Endodermal cell (in vitro differentiated cells): ENCODE measurements around the gene CSDE1. TPM values are rescaled to one million over a fixed set of nuclear protein-coding genes. Genes with fewer than 3 reads are reported as not detected.

ENCODE experiments used
- DNase-seq: peaks from one replicate; pipeline ENCODE4 v3.0.0-alpha.2; 2017
- H3K27ac ChIP-seq: 2 replicates; pipeline ENCODE4 v1.5.1; 2013; ENCODE audit warnings: mild to moderate bottlenecking, low read depth, low read length, moderate library complexity
- H3K27me3 ChIP-seq: 2 replicates; pipeline ENCODE4 v1.6.1; 2013; ENCODE audit warnings: mild to moderate bottlenecking, low read length, moderate library complexity; ENCODE audit not compliant: insufficient read depth, control insufficient read depth, poor library complexity, severe bottlenecking
- H3K36me3 ChIP-seq: 2 replicates; pipeline ENCODE4 v1.7.0; 2013; ENCODE audit warnings: mild to moderate bottlenecking, low read length, moderate library complexity; ENCODE audit not compliant: control insufficient read depth, insufficient read depth
- H3K4me1 ChIP-seq: one replicate; pipeline ENCODE4 v1.7.0; 2013; ENCODE audit warnings: low read length; ENCODE audit not compliant: control insufficient read depth, insufficient read depth
- H3K4me3 ChIP-seq: 2 replicates; pipeline ENCODE4 v1.5.1; 2013; ENCODE audit warnings: mild to moderate bottlenecking, low read length, moderate library complexity
- H3K9ac ChIP-seq: 2 replicates; pipeline ENCODE4 v1.6.1; 2013; ENCODE audit warnings: mild to moderate bottlenecking, low read length, moderate library complexity; ENCODE audit not compliant: poor library complexity, severe bottlenecking; ENCODE audit errors: extremely low read depth
- H3K9me3 ChIP-seq: 2 replicates; pipeline ENCODE4 v1.6.1; 2013; ENCODE audit warnings: mild to moderate bottlenecking, low read length, moderate library complexity; ENCODE audit not compliant: control insufficient read depth
- H3K27ac Mint-ChIP-seq: 2 replicates; pipeline ENCODE4 v1.8.0; 2020; ENCODE audit warnings: mixed read lengths
- H3K27me3 Mint-ChIP-seq: 2 replicates; pipeline ENCODE4 v1.8.0; 2021; ENCODE audit warnings: mild to moderate bottlenecking, mixed read lengths; ENCODE audit not compliant: insufficient read depth
- H3K36me3 Mint-ChIP-seq: 2 replicates; pipeline ENCODE4 v1.8.0; 2020; ENCODE audit warnings: low read depth, mixed read lengths
- H3K4me1 Mint-ChIP-seq: 2 replicates; pipeline ENCODE4 v1.8.0; 2020; ENCODE audit warnings: mixed read lengths
- H3K4me3 Mint-ChIP-seq: 2 replicates; pipeline ENCODE4 v1.8.0; 2020; ENCODE audit warnings: mild to moderate bottlenecking, moderate library complexity, mixed read lengths
- H3K9me3 Mint-ChIP-seq: 2 replicates; pipeline ENCODE4 v1.8.0; 2020; ENCODE audit warnings: mild to moderate bottlenecking, mixed read lengths
- CTCF ChIP-seq: fragments of 200-600 bp; sonication (generic); conservative IDR thresholded peaks from 2 replicates; pipeline ENCODE4 v1.5.0; 2021; ENCODE audit warnings: antibody characterized with exemption, mild to moderate bottlenecking
- WGBS, 2 experiments: methylation state at CpG; one replicate each; pipeline versions ENCODE4 v1.1.5 to v1.1.7; 2013; ENCODE audit warnings: missing lambda C conversion rate in 2 of 2, mixed read lengths in 1 of 2; ENCODE audit not compliant: insufficient coverage in 1 of 2, insufficient read length in 1 of 2; 5-methylcytosine and 5-hydroxymethylcytosine counted together
- total RNA-seq, 2 donors: library from RNA; stranded (reverse); fragmentation: NEBNext Ultra II Directional in 1 of 2; extraction: Animal tissue kit (Norgen Biotek cat#: 25700) in 1 of 2; gene quantifications; 2 replicates in 1 of 2; 3 replicates in 1 of 2; pipeline ENCODE4 v1.2.1, GENCODE V29; 2021

Gene CSDE1
- total RNA-seq, 2 donors from 2014 or later, result 491 to 517 TPM

- WGBS, 2 experiments, result 89 to 95% methylated on average over 3 to 9 of the region's 9 CpGs
- no peaks in the 10 kb centered on the region for H3K36me3 Mint-ChIP-seq
- peaks cover 7% of the 10 kb centered on the region for H3K4me1 Mint-ChIP-seq
- H3K27ac Mint-ChIP-seq, result no peak overlapping the region
- no peak overlapping the region for H3K4me3 Mint-ChIP-seq
- no peaks in the 10 kb centered on the region for H3K9me3 ChIP-seq
- H3K9ac ChIP-seq, result no peak overlapping the region
- H3K27me3 Mint-ChIP-seq, result peaks cover 12% of the 10 kb centered on the region
- H3K36me3 ChIP-seq, result no peaks in the 10 kb centered on the region
- TF ChIP-seq CTCF, result no peak
- no peak overlapping the region for H3K4me3 ChIP-seq
- peaks cover 2% of the 10 kb centered on the region for H3K27me3 ChIP-seq
- H3K27ac ChIP-seq, result no peak overlapping the region
- H3K9me3 Mint-ChIP-seq, result no peaks in the 10 kb centered on the region
- H3K4me1 ChIP-seq, result peaks cover 6% of the 10 kb centered on the region
- DNase-seq, result no peak
Observed at GRCh38 chr1:114694540-114695310, 63.1 kb downstream of the CSDE1 start.

- H3K4me3 Mint-ChIP-seq, result no peak overlapping the region
- H3K4me3 ChIP-seq, result no peak overlapping the region
- 97% methylated on average over 3 of the region's 3 CpGs; no CpG with 5 or more reads in 1 of the 2 experiments for WGBS, 2 experiments
- no peak overlapping the region for H3K27ac ChIP-seq
- no peaks in the 10 kb centered on the region for H3K9me3 Mint-ChIP-seq
- peaks cover 6% of the 10 kb centered on the region for H3K4me1 ChIP-seq
- H3K9me3 ChIP-seq, result no peaks in the 10 kb centered on the region
- no peak overlapping the region for H3K27ac Mint-ChIP-seq
- peaks cover 7% of the 10 kb centered on the region for H3K4me1 Mint-ChIP-seq
- H3K36me3 ChIP-seq, result no peaks in the 10 kb centered on the region
- DNase-seq, result no peak
- peaks cover 25% of the 10 kb centered on the region for H3K27me3 Mint-ChIP-seq
- no peaks in the 10 kb centered on the region for H3K36me3 Mint-ChIP-seq
- no peak overlapping the region for H3K9ac ChIP-seq
- peaks cover 15% of the 10 kb centered on the region for H3K27me3 ChIP-seq
- no peak for TF ChIP-seq CTCF
Observed at GRCh38 chr1:114692947-114693346, 64.8 kb downstream of the CSDE1 start.

GRCh38 chr1:114691061-114691460 lies 66.7 kb downstream of the CSDE1 start:
- no peaks in the 10 kb centered on the region for H3K36me3 Mint-ChIP-seq
- peaks cover 39% of the 10 kb centered on the region for H3K27me3 Mint-ChIP-seq
- TF ChIP-seq CTCF, result no peak
- H3K4me1 ChIP-seq, result peaks cover 6% of the 10 kb centered on the region
- H3K36me3 ChIP-seq, result no peaks in the 10 kb centered on the region
- WGBS, 2 experiments, result 83 to 86% methylated on average over 1 to 2 of the region's 2 CpGs
- peaks cover 7% of the 10 kb centered on the region for H3K4me1 Mint-ChIP-seq
- H3K9me3 Mint-ChIP-seq, result no peaks in the 10 kb centered on the region
- no peak overlapping the region for H3K27ac Mint-ChIP-seq
- H3K4me3 ChIP-seq, result no peak overlapping the region
- no peak for DNase-seq
- no peak overlapping the region for H3K9ac ChIP-seq
- H3K9me3 ChIP-seq, result no peaks in the 10 kb centered on the region
- H3K4me3 Mint-ChIP-seq, result no peak overlapping the region
- H3K27me3 ChIP-seq, result peaks cover 22% of the 10 kb centered on the region
- no peak overlapping the region for H3K27ac ChIP-seq
